A549 (cell line): Measurements from ENCODE around the gene BIK.

Experiments used
- BHLHE40 ChIP-seq: IDR thresholded peaks from 2 replicates; pipeline ENCODE4 v1.6.1; 2012; ENCODE audit warnings: low read depth, low read length, inconsistent platforms
- CHD4 ChIP-seq: fragments of 200-600 bp; sonication (generic); IDR thresholded peaks from 2 replicates; pipeline ENCODE4 v1.6.1; 2016; ENCODE audit warnings: antibody characterized with exemption, mild to moderate bottlenecking, borderline replicate concordance
- HOXB5 ChIP-seq: fragments of 250-450 bp; sonication (Bioruptor Pico); IDR thresholded peaks from 2 replicates; pipeline ENCODE4 v1.5.0; 2020; ENCODE audit warnings: mild to moderate bottlenecking, moderate library complexity
- POLR2A ChIP-seq: IDR thresholded peaks from 2 replicates; pipeline ENCODE4 v1.6.1; 2012; ENCODE audit warnings: mild to moderate bottlenecking, low read length
- RARB ChIP-seq: fragments of 250-450 bp; sonication (Bioruptor Pico); IDR thresholded peaks from 2 replicates; pipeline ENCODE4 v1.8.0; 2021; ENCODE audit warnings: mild to moderate bottlenecking, moderate library complexity
- TF ChIP-seq, protein P1 (sequence below): fragments of >200 bp; sonication (Bioruptor Twin); formaldehyde crosslinking; IDR thresholded peaks from 3 replicates; pipeline ENCODE4 v1.5.1; 2016
- TF ChIP-seq, protein P2 (sequence below): fragments of 200-600 bp; sonication (generic); IDR thresholded peaks from 2 replicates; pipeline ENCODE4 v1.6.1; 2016; ENCODE audit warnings: antibody characterized with exemption, mild to moderate bottlenecking, moderate library complexity

DNA sequence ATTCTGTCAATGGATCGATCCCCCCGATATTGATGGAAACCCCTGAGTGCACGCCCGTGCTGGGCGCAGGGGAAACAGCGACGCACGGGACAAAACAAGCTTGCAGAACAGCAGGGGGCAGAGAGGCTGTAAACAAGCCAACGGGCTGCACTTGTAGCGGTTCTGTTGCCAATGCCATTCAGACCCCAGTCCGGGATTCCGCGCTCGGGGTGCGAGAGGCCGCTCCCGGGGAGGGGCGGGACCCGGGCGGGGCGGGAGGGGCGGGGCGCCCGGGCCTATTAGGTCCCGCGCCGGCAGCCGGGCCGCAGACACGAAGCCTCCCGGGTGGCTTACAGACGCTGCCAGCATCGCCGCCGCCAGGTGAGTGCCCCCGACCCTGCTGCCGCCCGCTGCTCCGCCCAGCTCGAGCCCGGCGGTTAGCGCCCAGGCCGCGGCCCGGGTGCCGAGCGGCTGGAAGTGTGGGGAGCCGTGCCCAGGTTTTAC is at the start of gene BIK:
- TF ChIP-seq, protein P1, sequence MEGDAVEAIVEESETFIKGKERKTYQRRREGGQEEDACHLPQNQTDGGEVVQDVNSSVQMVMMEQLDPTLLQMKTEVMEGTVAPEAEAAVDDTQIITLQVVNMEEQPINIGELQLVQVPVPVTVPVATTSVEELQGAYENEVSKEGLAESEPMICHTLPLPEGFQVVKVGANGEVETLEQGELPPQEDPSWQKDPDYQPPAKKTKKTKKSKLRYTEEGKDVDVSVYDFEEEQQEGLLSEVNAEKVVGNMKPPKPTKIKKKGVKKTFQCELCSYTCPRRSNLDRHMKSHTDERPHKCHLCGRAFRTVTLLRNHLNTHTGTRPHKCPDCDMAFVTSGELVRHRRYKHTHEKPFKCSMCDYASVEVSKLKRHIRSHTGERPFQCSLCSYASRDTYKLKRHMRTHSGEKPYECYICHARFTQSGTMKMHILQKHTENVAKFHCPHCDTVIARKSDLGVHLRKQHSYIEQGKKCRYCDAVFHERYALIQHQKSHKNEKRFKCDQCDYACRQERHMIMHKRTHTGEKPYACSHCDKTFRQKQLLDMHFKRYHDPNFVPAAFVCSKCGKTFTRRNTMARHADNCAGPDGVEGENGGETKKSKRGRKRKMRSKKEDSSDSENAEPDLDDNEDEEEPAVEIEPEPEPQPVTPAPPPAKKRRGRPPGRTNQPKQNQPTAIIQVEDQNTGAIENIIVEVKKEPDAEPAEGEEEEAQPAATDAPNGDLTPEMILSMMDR = no peak
- TF ChIP-seq CHD4 = no peak
- no peak for TF ChIP-seq RARB (CRISPR knock-in tag)
- no peak for TF ChIP-seq BHLHE40
- TF ChIP-seq POLR2A = no peak
- no peak for TF ChIP-seq HOXB5 (CRISPR knock-in tag)
- TF ChIP-seq, protein P2, sequence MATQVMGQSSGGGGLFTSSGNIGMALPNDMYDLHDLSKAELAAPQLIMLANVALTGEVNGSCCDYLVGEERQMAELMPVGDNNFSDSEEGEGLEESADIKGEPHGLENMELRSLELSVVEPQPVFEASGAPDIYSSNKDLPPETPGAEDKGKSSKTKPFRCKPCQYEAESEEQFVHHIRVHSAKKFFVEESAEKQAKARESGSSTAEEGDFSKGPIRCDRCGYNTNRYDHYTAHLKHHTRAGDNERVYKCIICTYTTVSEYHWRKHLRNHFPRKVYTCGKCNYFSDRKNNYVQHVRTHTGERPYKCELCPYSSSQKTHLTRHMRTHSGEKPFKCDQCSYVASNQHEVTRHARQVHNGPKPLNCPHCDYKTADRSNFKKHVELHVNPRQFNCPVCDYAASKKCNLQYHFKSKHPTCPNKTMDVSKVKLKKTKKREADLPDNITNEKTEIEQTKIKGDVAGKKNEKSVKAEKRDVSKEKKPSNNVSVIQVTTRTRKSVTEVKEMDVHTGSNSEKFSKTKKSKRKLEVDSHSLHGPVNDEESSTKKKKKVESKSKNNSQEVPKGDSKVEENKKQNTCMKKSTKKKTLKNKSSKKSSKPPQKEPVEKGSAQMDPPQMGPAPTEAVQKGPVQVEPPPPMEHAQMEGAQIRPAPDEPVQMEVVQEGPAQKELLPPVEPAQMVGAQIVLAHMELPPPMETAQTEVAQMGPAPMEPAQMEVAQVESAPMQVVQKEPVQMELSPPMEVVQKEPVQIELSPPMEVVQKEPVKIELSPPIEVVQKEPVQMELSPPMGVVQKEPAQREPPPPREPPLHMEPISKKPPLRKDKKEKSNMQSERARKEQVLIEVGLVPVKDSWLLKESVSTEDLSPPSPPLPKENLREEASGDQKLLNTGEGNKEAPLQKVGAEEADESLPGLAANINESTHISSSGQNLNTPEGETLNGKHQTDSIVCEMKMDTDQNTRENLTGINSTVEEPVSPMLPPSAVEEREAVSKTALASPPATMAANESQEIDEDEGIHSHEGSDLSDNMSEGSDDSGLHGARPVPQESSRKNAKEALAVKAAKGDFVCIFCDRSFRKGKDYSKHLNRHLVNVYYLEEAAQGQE = no peak
